WTC11 (cell line): ENCODE results near the gene RASD1.

Source experiments
- CREB1 ChIP-seq: sonication (generic); formaldehyde crosslinking; IDR thresholded peaks from 2 replicates; pipeline ENCODE4 v1.8.0; 2023; ENCODE audit warnings: mild to moderate bottlenecking, missing genetic modification reagents
- NFYB ChIP-seq: sonication (generic); formaldehyde crosslinking; conservative IDR thresholded peaks from 2 replicates; pipeline ENCODE4 v1.8.0; 2022; ENCODE audit warnings: low read depth, missing genetic modification reagents
- TF ChIP-seq, protein P1 (sequence below): fragments of 200-600 bp; IDR thresholded peaks from 2 replicates; pipeline ENCODE4 v1.8.0; 2022; ENCODE audit warnings: antibody characterized with exemption
- TF ChIP-seq, protein P2 (sequence below): sonication (generic); formaldehyde crosslinking; IDR thresholded peaks from 2 replicates; pipeline ENCODE4 v1.8.1; 2023; ENCODE audit warnings: mild to moderate bottlenecking, missing genetic modification reagents, moderate library complexity
- TF ChIP-seq, protein P3 (sequence below): sonication (generic); formaldehyde crosslinking; IDR thresholded peaks from 2 replicates; pipeline ENCODE4 v1.8.1; 2022; ENCODE audit warnings: low read depth, mild to moderate bottlenecking, moderate library complexity, missing genetic modification reagents, borderline replicate concordance

- TF ChIP-seq, protein P1, sequence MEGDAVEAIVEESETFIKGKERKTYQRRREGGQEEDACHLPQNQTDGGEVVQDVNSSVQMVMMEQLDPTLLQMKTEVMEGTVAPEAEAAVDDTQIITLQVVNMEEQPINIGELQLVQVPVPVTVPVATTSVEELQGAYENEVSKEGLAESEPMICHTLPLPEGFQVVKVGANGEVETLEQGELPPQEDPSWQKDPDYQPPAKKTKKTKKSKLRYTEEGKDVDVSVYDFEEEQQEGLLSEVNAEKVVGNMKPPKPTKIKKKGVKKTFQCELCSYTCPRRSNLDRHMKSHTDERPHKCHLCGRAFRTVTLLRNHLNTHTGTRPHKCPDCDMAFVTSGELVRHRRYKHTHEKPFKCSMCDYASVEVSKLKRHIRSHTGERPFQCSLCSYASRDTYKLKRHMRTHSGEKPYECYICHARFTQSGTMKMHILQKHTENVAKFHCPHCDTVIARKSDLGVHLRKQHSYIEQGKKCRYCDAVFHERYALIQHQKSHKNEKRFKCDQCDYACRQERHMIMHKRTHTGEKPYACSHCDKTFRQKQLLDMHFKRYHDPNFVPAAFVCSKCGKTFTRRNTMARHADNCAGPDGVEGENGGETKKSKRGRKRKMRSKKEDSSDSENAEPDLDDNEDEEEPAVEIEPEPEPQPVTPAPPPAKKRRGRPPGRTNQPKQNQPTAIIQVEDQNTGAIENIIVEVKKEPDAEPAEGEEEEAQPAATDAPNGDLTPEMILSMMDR = no peak
- TF ChIP-seq, protein P2, sequence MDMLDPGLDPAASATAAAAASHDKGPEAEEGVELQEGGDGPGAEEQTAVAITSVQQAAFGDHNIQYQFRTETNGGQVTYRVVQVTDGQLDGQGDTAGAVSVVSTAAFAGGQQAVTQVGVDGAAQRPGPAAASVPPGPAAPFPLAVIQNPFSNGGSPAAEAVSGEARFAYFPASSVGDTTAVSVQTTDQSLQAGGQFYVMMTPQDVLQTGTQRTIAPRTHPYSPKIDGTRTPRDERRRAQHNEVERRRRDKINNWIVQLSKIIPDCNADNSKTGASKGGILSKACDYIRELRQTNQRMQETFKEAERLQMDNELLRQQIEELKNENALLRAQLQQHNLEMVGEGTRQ (CRISPR knock-in tag) = no peak
- TF ChIP-seq CREB1 (no peak), NFYB (CRISPR knock-in tag) (no peak)
- TF ChIP-seq, protein P3, sequence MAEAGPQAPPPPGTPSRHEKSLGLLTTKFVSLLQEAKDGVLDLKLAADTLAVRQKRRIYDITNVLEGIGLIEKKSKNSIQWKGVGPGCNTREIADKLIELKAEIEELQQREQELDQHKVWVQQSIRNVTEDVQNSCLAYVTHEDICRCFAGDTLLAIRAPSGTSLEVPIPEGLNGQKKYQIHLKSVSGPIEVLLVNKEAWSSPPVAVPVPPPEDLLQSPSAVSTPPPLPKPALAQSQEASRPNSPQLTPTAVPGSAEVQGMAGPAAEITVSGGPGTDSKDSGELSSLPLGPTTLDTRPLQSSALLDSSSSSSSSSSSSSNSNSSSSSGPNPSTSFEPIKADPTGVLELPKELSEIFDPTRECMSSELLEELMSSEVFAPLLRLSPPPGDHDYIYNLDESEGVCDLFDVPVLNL = no peak
Observed at GRCh38 chr17:17525956-17526355, 29.8 kb upstream of the RASD1 start.
